Mesothelial cell of epicardium (in vitro differentiated cells): ENCODE results near the gene SPEG. TPM values are rescaled to one million over a fixed set of nuclear protein-coding genes. Genes with fewer than 3 reads are reported as not detected.

Experiments used
- DNase-seq, 2 experiments: peaks; one replicate each; pipeline ENCODE4 v3.0.0; 2021; ENCODE audit warnings: low spot score in 2 of 2; ENCODE audit not compliant: unreplicated experiment in 2 of 2
- H3K27ac Mint-ChIP-seq: 2 replicates; pipeline ENCODE4 v1.8.0; 2021; ENCODE audit warnings: mixed read lengths
- H3K27me3 Mint-ChIP-seq: 2 replicates; pipeline ENCODE4 v1.8.0; 2021; ENCODE audit warnings: low read depth, mixed read lengths
- H3K36me3 Mint-ChIP-seq: 2 replicates; pipeline ENCODE4 v1.8.0; 2021; ENCODE audit warnings: mixed read lengths
- H3K4me1 Mint-ChIP-seq: 2 replicates; pipeline ENCODE4 v1.8.0; 2021; ENCODE audit warnings: mixed read lengths
- H3K4me3 Mint-ChIP-seq: 2 replicates; pipeline ENCODE4 v1.8.0; 2021; ENCODE audit warnings: mild to moderate bottlenecking, moderate library complexity, mixed read lengths
- H3K9me3 Mint-ChIP-seq: 2 replicates; pipeline ENCODE4 v1.8.0; 2021; ENCODE audit warnings: mixed read lengths
- total RNA-seq: library from RNA; stranded (reverse); gene quantifications from 3 replicates; pipeline ENCODE4 v1.2.1, GENCODE V29; 2021
- TF ChIP-seq, protein P1 (sequence below): fragments of 200-600 bp; sonication (generic); IDR thresholded peaks from one replicate; pipeline ENCODE4 v1.5.0; 2021; ENCODE audit warnings: antibody characterized with exemption; ENCODE audit not compliant: unreplicated experiment

The SPEG gene
- total RNA-seq, 1 donor from 2014 or later = 97.7 TPM

DNA sequence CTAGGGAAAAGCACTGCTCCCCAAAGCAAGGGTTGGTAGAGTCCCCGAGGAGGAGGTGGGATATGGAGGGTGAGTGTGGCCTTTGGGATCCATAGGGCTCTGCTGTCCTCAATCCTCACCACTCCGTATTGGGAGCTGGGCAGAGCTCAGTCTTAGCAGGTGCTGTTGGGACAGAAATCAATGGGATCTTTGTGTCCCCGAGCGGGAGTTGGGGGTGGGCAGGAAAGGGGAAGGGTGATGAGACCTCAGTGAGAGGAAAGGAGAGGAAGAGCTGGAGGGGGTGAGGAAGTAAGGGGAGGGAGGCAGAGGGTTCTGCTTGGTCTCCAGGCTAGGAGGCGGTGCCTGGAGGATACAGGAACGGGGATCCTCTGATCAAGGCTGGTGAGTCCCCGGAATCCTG is 82.2 kb downstream of the SPEG start:
- no peak for DNase-seq
- TF ChIP-seq, protein P1, sequence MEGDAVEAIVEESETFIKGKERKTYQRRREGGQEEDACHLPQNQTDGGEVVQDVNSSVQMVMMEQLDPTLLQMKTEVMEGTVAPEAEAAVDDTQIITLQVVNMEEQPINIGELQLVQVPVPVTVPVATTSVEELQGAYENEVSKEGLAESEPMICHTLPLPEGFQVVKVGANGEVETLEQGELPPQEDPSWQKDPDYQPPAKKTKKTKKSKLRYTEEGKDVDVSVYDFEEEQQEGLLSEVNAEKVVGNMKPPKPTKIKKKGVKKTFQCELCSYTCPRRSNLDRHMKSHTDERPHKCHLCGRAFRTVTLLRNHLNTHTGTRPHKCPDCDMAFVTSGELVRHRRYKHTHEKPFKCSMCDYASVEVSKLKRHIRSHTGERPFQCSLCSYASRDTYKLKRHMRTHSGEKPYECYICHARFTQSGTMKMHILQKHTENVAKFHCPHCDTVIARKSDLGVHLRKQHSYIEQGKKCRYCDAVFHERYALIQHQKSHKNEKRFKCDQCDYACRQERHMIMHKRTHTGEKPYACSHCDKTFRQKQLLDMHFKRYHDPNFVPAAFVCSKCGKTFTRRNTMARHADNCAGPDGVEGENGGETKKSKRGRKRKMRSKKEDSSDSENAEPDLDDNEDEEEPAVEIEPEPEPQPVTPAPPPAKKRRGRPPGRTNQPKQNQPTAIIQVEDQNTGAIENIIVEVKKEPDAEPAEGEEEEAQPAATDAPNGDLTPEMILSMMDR = no peak
- no peaks in the 10 kb centered on the region for H3K9me3 Mint-ChIP-seq
- no peak overlapping the region for H3K4me3 Mint-ChIP-seq
- H3K27me3 Mint-ChIP-seq = peaks cover 77% of the 10 kb centered on the region
- H3K4me1 Mint-ChIP-seq = peaks cover 53% of the 10 kb centered on the region
- no peaks in the 10 kb centered on the region for H3K36me3 Mint-ChIP-seq
- H3K27ac Mint-ChIP-seq = no peak overlapping the region

DNA sequence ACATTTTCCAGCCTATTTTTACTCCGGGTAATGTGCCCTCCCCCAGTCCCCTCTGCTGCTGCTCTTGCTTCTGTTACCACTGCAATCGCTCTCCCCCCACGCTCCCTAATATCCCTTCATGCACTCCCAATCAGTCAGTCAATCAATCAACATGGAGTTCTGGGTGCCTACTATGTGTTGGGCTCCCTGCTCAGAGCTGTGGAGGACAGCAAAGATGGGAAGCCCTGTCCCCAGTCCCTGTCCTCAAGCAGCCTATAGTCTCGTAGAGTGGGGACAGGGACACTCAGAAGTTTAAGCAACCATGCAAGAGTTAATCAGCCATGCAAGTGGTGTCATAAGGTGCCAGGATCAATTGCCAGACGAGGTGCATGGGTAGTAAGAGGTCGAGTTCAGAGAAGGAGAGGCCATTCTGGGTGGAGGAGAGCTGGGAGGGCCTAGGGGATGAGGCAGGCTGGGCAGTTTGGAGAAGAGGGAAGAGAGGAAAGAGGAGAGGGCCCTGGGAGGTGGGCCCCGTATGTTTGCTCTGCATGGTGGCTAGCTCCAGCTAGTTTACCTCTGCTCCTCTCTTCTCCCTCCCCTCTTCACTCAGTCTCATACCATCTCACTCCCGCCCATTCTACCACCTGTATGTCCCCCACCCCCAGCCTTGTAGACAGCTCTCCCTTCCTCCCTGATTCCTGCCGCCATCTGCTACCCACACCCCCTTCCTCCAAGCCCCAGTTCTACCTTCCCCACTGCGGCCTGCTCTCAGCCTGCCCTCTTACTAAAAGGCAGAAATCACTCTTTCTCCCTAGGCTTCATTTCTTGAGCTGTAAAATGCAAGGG is 83.5 kb downstream of the SPEG start:
- Mint-ChIP-seq H3K27me3 (peaks cover 67% of the 10 kb centered on the region), H3K4me3 (no peak overlapping the region), H3K4me1 (peaks cover 50% of the 10 kb centered on the region), H3K27ac (no peak overlapping the region), H3K9me3 (no peaks in the 10 kb centered on the region), H3K36me3 (no peaks in the 10 kb centered on the region)
- no peak for DNase-seq
- TF ChIP-seq, protein P1 = no peak

DNA sequence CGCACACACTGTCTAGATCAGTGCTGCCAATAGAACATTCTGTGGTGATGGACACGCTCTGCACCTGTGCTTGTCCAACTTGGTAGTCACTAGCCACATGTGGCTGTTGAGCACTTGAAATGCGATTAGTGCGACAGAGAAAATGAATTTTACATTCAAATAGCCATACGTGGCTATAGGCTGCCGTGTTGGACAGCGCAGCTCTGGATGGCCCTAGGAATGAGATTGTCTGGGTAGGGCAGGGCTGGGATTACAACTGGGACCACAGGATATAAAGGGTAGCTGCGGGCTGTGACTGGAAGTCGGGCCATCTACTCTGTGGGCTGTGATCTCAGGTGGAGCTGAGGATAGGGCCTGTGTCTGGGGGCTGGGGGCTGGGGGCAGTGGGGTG is 84.9 kb downstream of the SPEG start:
- TF ChIP-seq, protein P1 = no peak
- Mint-ChIP-seq H3K4me1 (peaks cover 41% of the 10 kb centered on the region), H3K27me3 (peaks cover 67% of the 10 kb centered on the region), H3K9me3 (no peaks in the 10 kb centered on the region), H3K4me3 (no peak overlapping the region), H3K36me3 (no peaks in the 10 kb centered on the region), H3K27ac (no peak overlapping the region)
- no peak for DNase-seq

DNA sequence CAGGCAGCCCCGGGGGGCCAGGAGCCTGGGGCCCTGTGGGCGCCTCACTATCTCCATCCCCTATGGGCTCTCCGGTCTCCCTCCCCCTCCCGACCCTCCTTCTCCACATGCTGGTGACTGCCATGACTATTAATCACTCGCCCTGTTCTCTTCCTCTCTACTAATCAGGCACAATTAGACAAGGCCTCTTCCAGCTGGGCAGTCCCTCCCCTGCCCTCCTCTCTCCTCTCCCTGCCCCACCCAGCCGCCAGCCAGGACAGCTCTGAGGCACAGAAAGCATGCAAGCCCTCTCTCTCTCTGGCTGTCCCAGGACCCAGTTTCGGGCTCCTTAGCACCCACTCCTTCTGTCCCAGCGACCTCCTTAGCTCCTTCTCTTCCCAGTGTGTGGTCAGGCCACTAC is 85.4 kb downstream of the SPEG start:
- Mint-ChIP-seq H3K27me3 (peaks cover 65% of the 10 kb centered on the region), H3K4me3 (no peak overlapping the region), H3K36me3 (no peaks in the 10 kb centered on the region), H3K27ac (no peak overlapping the region), H3K9me3 (no peaks in the 10 kb centered on the region), H3K4me1 (peaks cover 41% of the 10 kb centered on the region)
- TF ChIP-seq, protein P1 = no peak
- DNase-seq = no peak

DNA sequence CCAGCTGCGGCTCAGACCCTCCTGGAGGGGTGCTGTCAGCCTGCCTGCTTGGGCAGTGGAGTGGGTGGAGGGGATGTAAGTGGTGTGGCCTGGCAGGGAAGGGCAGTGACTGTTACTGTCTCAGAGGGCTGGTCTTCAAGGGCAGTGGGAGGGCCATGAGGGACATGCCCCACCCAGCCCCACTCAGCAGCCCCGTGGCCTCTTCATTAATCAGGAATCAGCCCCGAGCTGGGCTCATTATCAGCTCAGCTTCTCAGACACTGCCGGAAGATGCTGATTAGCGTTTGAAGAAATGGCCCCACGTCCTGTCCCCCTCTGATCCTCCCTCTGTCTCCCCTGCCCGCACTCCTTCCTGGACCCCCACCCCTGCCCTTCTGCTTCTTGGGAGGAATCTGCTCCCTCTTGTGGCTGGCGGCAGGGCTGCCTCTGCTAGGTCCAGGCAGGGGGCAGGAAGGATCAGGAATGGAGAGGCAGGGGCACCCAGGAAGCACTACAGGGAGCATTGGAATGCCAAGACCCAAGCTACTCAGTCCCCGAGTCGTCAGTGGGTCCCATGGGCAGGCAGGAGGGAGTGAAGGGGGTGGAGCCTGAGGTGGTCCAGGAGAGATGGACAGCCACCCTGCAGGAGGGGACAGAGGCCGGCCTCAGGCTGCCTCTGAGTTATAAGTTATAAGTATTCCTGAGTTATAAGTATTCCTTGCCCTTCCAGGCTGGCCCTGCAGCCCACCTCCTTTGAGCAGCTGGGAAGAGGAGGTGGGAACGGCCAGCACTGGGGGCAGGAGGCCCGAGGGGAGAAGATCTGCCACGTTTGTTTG is 86.6 kb downstream of the SPEG start:
- Mint-ChIP-seq H3K4me3 (peak overlapping the region; percentile 50), H3K36me3 (no peaks in the 10 kb centered on the region), H3K4me1 (peaks cover 51% of the 10 kb centered on the region), H3K27ac (peak overlapping the region; percentile 40), H3K27me3 (peaks cover 63% of the 10 kb centered on the region), H3K9me3 (no peaks in the 10 kb centered on the region)
- no peak for DNase-seq
- TF ChIP-seq, protein P1 = peak; percentile 59
